Measurements from ENCODE around the gene IFI44. TPM values are rescaled to one million over a fixed set of nuclear protein-coding genes. Genes with fewer than 3 reads are reported as not detected.

Gene IFI44
- total RNA-seq, 2 experiments from 2014 or later, result not detected

DNA sequence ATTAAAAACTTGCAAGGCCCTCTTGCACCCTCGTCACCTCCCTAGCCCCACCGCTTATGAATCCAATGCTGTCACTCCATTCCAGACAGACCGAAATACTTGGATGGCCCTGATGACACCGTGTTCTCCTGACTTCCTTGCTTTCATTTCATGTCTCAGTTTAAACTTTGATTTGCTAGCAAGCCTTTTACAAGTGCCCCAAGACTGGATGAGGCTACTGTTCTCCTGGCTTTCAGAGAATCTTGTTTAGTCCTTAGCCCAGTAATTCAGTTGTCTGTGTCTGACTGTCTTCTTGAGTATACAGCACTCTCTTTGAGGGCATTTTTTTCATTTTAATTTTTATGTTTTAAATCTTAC, 30.2 kb upstream of the IFI44 start:
- no TSS peak for BruUV-seq (replicated peaks)
- no peaks in the 10 kb centered on the region for H4K20me1 ChIP-seq (ENCODE audit: insufficient read depth, low read length)
- no peaks in the 10 kb centered on the region for H3K79me2 ChIP-seq (ENCODE audit: insufficient read depth, low read depth, low read length)
- H3K4me3 ChIP-seq (ENCODE audit: low read depth, low read length, poor library complexity, severe bottlenecking), result no peak overlapping the region
- no peak for DNase-seq (ENCODE audit: low spot score)
- H3K9me2 ChIP-seq (ENCODE audit: insufficient read depth, low read length), result no peaks in the 10 kb centered on the region
- POLR2A ChIA-PET, result no interaction called here
- H3K27ac ChIP-seq (ENCODE audit: low read depth, low read length, poor library complexity, severe bottlenecking), result no peak overlapping the region
- no peak for TF ChIP-seq EZH2phosphoT487 (IDR thresholded peaks at IDR 0.05; ENCODE audit: borderline replicate concordance, low read depth, low read length)
- TF ChIP-seq, protein P1, sequence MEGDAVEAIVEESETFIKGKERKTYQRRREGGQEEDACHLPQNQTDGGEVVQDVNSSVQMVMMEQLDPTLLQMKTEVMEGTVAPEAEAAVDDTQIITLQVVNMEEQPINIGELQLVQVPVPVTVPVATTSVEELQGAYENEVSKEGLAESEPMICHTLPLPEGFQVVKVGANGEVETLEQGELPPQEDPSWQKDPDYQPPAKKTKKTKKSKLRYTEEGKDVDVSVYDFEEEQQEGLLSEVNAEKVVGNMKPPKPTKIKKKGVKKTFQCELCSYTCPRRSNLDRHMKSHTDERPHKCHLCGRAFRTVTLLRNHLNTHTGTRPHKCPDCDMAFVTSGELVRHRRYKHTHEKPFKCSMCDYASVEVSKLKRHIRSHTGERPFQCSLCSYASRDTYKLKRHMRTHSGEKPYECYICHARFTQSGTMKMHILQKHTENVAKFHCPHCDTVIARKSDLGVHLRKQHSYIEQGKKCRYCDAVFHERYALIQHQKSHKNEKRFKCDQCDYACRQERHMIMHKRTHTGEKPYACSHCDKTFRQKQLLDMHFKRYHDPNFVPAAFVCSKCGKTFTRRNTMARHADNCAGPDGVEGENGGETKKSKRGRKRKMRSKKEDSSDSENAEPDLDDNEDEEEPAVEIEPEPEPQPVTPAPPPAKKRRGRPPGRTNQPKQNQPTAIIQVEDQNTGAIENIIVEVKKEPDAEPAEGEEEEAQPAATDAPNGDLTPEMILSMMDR (conservative IDR thresholded peaks at IDR 0.05; ENCODE audit: low read length), result no peak
- H3K9me3 ChIP-seq (ENCODE audit: low read length), result no peaks in the 10 kb centered on the region
- CTCF ChIA-PET (ENCODE audit: unreplicated experiment), result no interaction called here
- no peak overlapping the region for H2AFZ ChIP-seq (ENCODE audit: low read length)
- no peak overlapping the region for H3K4me2 ChIP-seq (ENCODE audit: low read length)
- intact Hi-C loops (cut with micrococcal nuclease; ENCODE audit: unreplicated experiment), result no loop called here
- no peaks in the 10 kb centered on the region for H3K36me3 ChIP-seq (ENCODE audit: insufficient read depth, low read length)
- no peaks in the 10 kb centered on the region for H3K4me1 ChIP-seq (ENCODE audit: insufficient read depth, low read length, poor library complexity, severe bottlenecking)

DNA sequence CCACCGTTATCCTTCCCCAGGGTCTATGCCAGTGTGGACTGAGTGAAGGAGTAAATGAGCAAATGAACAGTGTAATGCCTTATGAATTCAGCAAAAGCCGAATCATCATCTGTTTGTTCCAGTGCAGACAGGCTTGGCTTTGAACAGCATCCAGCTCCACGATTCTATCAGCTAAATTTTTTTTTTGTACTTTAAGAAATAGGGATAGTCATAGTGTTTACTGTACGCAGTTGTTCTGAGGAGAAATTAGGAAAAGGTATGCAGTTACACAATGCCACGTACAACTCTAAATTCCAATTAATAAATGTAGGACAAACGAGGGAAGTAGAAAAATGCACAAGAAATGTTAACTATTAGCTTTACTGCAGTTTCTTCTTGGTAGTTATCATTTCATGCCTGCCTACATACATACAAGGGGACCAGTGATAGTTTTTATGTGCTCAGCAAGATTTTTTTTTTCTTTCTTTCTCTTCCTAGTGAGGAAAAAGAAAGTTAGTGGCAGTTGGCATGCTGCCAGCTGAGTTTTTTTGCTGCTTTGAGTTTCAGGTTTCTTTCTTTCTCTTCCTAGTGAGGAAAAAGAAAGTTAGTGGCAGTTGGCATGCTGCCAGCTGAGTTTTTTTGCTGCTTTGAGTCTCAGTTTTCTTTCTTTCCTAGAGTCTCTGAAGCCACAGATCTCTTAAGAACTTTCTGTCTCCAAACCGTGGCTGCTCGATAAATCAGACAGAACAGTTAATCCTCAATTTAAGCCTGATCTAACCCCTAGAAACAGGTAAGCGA, 29.6 kb upstream of the IFI44 start, which contains the start of gene IFI44L:
IFI44L (plus strand) TSS at position 646 of the 777 bp plus-strand sequence. CDS start 7,468 bp downstream, outside the sequence.
- no peak within 1 kb of the TSS for H3K4me3 ChIP-seq (ENCODE audit: low read depth, low read length, poor library complexity, severe bottlenecking)
- no peaks in the 10 kb centered on the region for H3K36me3 ChIP-seq (ENCODE audit: insufficient read depth, low read length)
- H3K9me3 ChIP-seq (ENCODE audit: low read length), result no peaks in the 10 kb centered on the region
- no peaks in the 10 kb centered on the region for H3K9me2 ChIP-seq (ENCODE audit: insufficient read depth, low read length)
- no peak within 1 kb of the TSS for H3K27ac ChIP-seq (ENCODE audit: low read depth, low read length, poor library complexity, severe bottlenecking)
- H3K79me2 ChIP-seq (ENCODE audit: insufficient read depth, low read depth, low read length), result no peaks in the 10 kb centered on the region
- no peak for DNase-seq (ENCODE audit: low spot score)
- TF ChIP-seq, protein P1 (conservative IDR thresholded peaks at IDR 0.05; ENCODE audit: low read length), result no peak
- no peak for TF ChIP-seq EZH2phosphoT487 (IDR thresholded peaks at IDR 0.05; ENCODE audit: borderline replicate concordance, low read depth, low read length)
- CTCF ChIA-PET (ENCODE audit: unreplicated experiment), result no interaction called here
- no peaks in the 10 kb centered on the region for H3K4me1 ChIP-seq (ENCODE audit: insufficient read depth, low read length, poor library complexity, severe bottlenecking)
- BruUV-seq (replicated peaks), result no TSS peak
- intact Hi-C loops (cut with micrococcal nuclease; ENCODE audit: unreplicated experiment), result no loop called here
- H3K4me2 ChIP-seq (ENCODE audit: low read length), result no peak within 1 kb of the TSS
- POLR2A ChIA-PET, result no interaction called here
- H4K20me1 ChIP-seq (ENCODE audit: insufficient read depth, low read length), result no peaks in the 10 kb centered on the region
- H2AFZ ChIP-seq (ENCODE audit: low read length), result no peak within 1 kb of the TSS

DNA sequence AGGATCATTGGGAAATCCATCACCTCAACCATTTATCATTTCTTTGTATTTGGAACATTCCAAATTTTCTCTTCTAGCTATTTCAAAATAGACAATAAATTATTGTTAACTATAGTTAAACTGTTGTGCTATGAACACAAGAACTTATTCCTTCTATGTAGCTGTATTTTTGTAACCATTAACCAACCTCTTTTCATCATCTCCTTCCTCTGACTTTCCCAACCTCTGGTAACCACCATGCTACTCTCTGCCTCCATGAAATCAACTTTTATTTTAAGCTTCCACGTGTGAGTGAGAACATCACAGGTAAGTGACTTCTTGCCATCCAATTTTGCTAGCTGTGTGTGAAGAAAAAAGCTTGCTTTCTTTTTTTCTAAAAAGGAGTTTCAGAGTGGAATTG, 29.0 kb upstream of the IFI44 start:
- Histone ChIP-seq H3K9me2 (ENCODE audit: insufficient read depth, low read length) (no peaks in the 10 kb centered on the region), H3K79me2 (ENCODE audit: insufficient read depth, low read depth, low read length) (no peaks in the 10 kb centered on the region), H3K27ac (ENCODE audit: low read depth, low read length, poor library complexity, severe bottlenecking) (no peak overlapping the region), H4K20me1 (ENCODE audit: insufficient read depth, low read length) (no peaks in the 10 kb centered on the region), H3K4me1 (ENCODE audit: insufficient read depth, low read length, poor library complexity, severe bottlenecking) (no peaks in the 10 kb centered on the region), H2AFZ (ENCODE audit: low read length) (no peak overlapping the region), H3K4me3 (ENCODE audit: low read depth, low read length, poor library complexity, severe bottlenecking) (no peak overlapping the region), H3K36me3 (ENCODE audit: insufficient read depth, low read length) (no peaks in the 10 kb centered on the region), H3K9me3 (ENCODE audit: low read length) (no peaks in the 10 kb centered on the region), H3K4me2 (ENCODE audit: low read length) (no peak overlapping the region)
- POLR2A ChIA-PET, result no interaction called here
- intact Hi-C loops (cut with micrococcal nuclease; ENCODE audit: unreplicated experiment), result no loop called here
- no TSS peak for BruUV-seq (replicated peaks)
- CTCF ChIA-PET (ENCODE audit: unreplicated experiment), result no interaction called here
- TF ChIP-seq EZH2phosphoT487 (IDR thresholded peaks at IDR 0.05; ENCODE audit: borderline replicate concordance, low read depth, low read length), result no peak
- TF ChIP-seq, protein P1 (conservative IDR thresholded peaks at IDR 0.05; ENCODE audit: low read length), result no peak
- DNase-seq (ENCODE audit: low spot score), result no peak

Data from OCI-LY7 (cell line).